ENCODE data around the gene TFDP1. TPM values are rescaled to one million over a fixed set of nuclear protein-coding genes. Genes with fewer than 3 reads are reported as not detected.

TFDP1 gene
- total and polyA plus RNA-seq, 2 of the 4 experiments (the other 2 are of a cell fraction) = 59.3 to 97.0 TPM

DNA sequence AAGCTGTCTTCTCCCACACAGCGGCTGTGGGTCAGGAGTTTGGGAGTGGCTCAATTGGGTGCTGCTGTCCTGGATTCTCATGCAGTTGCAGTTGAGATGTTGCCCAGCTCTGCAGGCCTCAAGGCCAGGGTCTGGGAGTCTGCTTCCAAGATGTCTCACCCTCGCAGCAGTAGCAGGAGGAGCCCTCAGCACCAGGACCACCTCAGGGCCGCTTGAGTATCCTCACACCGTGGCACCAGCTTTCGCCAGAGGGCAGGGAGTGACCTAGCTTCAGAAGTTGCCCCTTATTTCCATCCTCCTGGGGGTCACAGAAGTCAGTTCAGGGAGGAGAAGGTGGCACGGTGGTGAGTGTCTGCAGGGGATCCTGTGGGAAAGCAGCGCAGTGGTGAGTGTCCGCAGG, 20.9 kb downstream of the TFDP1 start:
- no peak overlapping the region for H4K5ac ChIP-seq (ENCODE audit: low read depth, low read length)
- H3K36me3 ChIP-seq (ENCODE audit: control insufficient read depth, insufficient read depth, low read length) = peaks cover 16% of the 10 kb centered on the region
- TF ChIP-seq RFX5 (IDR thresholded peaks at IDR 0.05; ENCODE audit: low read depth, low read length) = no peak
- TF ChIP-seq SMC3 (IDR thresholded peaks at IDR 0.05; ENCODE audit: low read depth, low read length) = no peak
- TF ChIP-seq, protein P1, sequence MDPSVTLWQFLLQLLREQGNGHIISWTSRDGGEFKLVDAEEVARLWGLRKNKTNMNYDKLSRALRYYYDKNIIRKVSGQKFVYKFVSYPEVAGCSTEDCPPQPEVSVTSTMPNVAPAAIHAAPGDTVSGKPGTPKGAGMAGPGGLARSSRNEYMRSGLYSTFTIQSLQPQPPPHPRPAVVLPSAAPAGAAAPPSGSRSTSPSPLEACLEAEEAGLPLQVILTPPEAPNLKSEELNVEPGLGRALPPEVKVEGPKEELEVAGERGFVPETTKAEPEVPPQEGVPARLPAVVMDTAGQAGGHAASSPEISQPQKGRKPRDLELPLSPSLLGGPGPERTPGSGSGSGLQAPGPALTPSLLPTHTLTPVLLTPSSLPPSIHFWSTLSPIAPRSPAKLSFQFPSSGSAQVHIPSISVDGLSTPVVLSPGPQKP (IDR thresholded peaks at IDR 0.05; ENCODE audit: borderline replicate concordance, low read depth, low read length) = no peak
- no peak for TF ChIP-seq CHD1 (IDR thresholded peaks at IDR 0.05; ENCODE audit: low read depth, low read length)
- TF ChIP-seq RCOR1 (IDR thresholded peaks at IDR 0.05; ENCODE audit: insufficient replicate concordance, low read length) = no peak
- TF ChIP-seq POLR2A (IDR thresholded peaks at IDR 0.05; ENCODE audit: low read depth, low read length) = no peak
- no peak for TF ChIP-seq CTCF (conservative IDR thresholded peaks at IDR 0.05; ENCODE audit: low read depth, low read length)
- no peak for TF ChIP-seq MXI1 (IDR thresholded peaks at IDR 0.05; ENCODE audit: borderline replicate concordance, low read depth, low read length)
- TF ChIP-seq USF2 (IDR thresholded peaks at IDR 0.05; ENCODE audit: low read depth, low read length) = no peak
- TF ChIP-seq MAFK (IDR thresholded peaks at IDR 0.05; ENCODE audit: low read depth, low read length) = no peak
- TF ChIP-seq FOS (IDR thresholded peaks at IDR 0.05; ENCODE audit: low read depth, low read length) = no peak
- TF ChIP-seq RAD21 (IDR thresholded peaks at IDR 0.05; ENCODE audit: low read length) = no peak
- no peak for TF ChIP-seq CEBPB (IDR thresholded peaks at IDR 0.05; ENCODE audit: low read depth, low read length)
- no peak for TF ChIP-seq MAZ (IDR thresholded peaks at IDR 0.05; ENCODE audit: borderline replicate concordance, low read depth, low read length)
- no peak for TF ChIP-seq BHLHE40 (IDR thresholded peaks at IDR 0.05; ENCODE audit: low read depth, low read length)
- TF ChIP-seq NFE2L2 (IDR thresholded peaks at IDR 0.05; ENCODE audit: low read depth, low read length) = no peak
- H3K14ac ChIP-seq (replicated peaks; ENCODE audit: low read depth, low read length) = no peak overlapping the region
- BruUV-seq (replicated peaks) = no TSS peak
- no peak overlapping the region for H4K8ac ChIP-seq (ENCODE audit: low read depth in 2 of 2, low read length in 2 of 2)
- H3K27ac ChIP-seq (ENCODE audit: insufficient read depth, low read length) = no peak overlapping the region
- no peak overlapping the region for H3K23ac ChIP-seq (ENCODE audit: low read depth, low read length)
- H3K56ac ChIP-seq (ENCODE audit: extremely low read depth, insufficient read depth, low read length) = no peak overlapping the region
- DNase-seq = no peak
- dilution Hi-C loops (cut with HindIII; ENCODE audit: low sequenced_read_pairs, unreplicated experiment) = no loop called here
- WGBS, 2 experiments (ENCODE audit: extremely low coverage in 2 of 2, insufficient read length in 1 of 2) = 100% methylated on average over 1 of the region's 8 CpGs; no CpG with 5 or more reads in 1 of the 2 experiments
- H2BK5ac ChIP-seq (ENCODE audit: low read depth, low read length, poor library complexity, severe bottlenecking) = no peak overlapping the region
- no peak overlapping the region for H3K4ac ChIP-seq (ENCODE audit: low read depth, low read length)
- no peak overlapping the region for H2BK15ac ChIP-seq (ENCODE audit: low read depth, low read length)
- in situ Hi-C loops (cut with MboI; ENCODE audit: low sequenced_read_pairs) = no loop called here
- no peak overlapping the region for H2AK9ac ChIP-seq (replicated peaks; ENCODE audit: low read depth, low read length, poor library complexity)
- H3K79me1 ChIP-seq (ENCODE audit: low read depth in 1 of 2, low read length in 2 of 2) = peaks cover 20 to 83% of the 10 kb centered on the region in 2 experiments
- no peaks in the 10 kb centered on the region for H3K27me3 ChIP-seq (ENCODE audit: control insufficient read depth, insufficient read depth, low read length)
- no peak overlapping the region for H2AFZ ChIP-seq (replicated peaks; ENCODE audit: low read length, poor library complexity)
- H2BK120ac ChIP-seq (ENCODE audit: low read depth, low read length) = no peak overlapping the region
- no peak overlapping the region for H2BK20ac ChIP-seq (ENCODE audit: low read depth, low read length)
- no peak overlapping the region for H3K18ac ChIP-seq (ENCODE audit: low read depth, low read length)
- no peak overlapping the region for H2AK5ac ChIP-seq (ENCODE audit: low read depth, low read length)
- peaks cover 94% of the 10 kb centered on the region for H4K20me1 ChIP-seq (ENCODE audit: insufficient read depth, low read length)
- no peaks in the 10 kb centered on the region for H3K4me1 ChIP-seq (ENCODE audit: control insufficient read depth, insufficient read depth, low read length)
- POLR2A ChIA-PET (ENCODE audit: unreplicated experiment) = no interaction called here
- no peak overlapping the region for H4K91ac ChIP-seq (ENCODE audit: insufficient read depth, low read depth, low read length)
- no peak for ATAC-seq (ENCODE audit: low read depth)
- CTCF ChIA-PET = no interaction called here
- intact Hi-C loops (cut with micrococcal nuclease) = no loop called here
- no peak overlapping the region for H3K4me3 ChIP-seq (ENCODE audit: insufficient read depth, low read depth, low read length)
- H3K9me1 ChIP-seq (ENCODE audit: insufficient read depth, low read length) = peaks cover 17% of the 10 kb centered on the region
- no peak overlapping the region for H3K4me2 ChIP-seq (ENCODE audit: low read depth, low read length)
- H3K9me3 ChIP-seq (ENCODE audit: control insufficient read depth, insufficient read depth, low read length) = no peaks in the 10 kb centered on the region
- no peak overlapping the region for H3K9ac ChIP-seq (ENCODE audit: low read depth, low read length)
